Measurements from ENCODE around the gene QPRT.

DNA sequence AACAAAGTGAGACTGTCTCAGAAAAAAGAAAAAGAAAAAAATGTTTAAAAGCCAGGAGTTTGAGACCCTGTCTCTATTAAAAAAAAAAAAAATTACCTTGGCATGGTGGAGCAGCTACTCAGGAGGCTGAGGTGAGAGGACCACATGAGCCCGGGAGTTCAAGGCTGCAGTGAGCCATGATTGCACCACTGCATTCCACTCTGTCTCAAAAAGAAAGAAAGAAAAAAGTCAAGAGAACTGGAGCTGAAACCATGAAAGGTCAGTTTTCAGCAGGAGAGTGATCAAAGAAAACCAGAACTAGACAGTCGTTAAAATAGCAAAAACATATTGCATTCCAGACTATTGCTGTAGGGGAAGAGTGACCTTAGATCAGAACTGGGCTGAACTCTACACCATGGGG is 8.8 kb downstream of the QPRT start:
- TF ChIP-seq NFRKB (IDR thresholded peaks at IDR 0.05) (no peak), FOXK2 (IDR thresholded peaks at IDR 0.05) (no peak), BHLHE40 (IDR thresholded peaks at IDR 0.05; ENCODE audit: borderline replicate concordance) (no peak), ZNF384 (IDR thresholded peaks at IDR 0.05) (no peak), LEF1 (IDR thresholded peaks at IDR 0.05; ENCODE audit: borderline replicate concordance) (no peak), ELF4 (IDR thresholded peaks at IDR 0.05) (no peak), FOXM1 (IDR thresholded peaks at IDR 0.05; ENCODE audit: borderline replicate concordance) (no peak), ARNT (IDR thresholded peaks at IDR 0.05) (no peak)
